Measurements from ENCODE around the gene PPP2R5C. TPM values are rescaled to one million over a fixed set of nuclear protein-coding genes. Genes with fewer than 3 reads are reported as not detected.

The PPP2R5C gene
- total RNA-seq, 1 experiment from 2014 or later = 93.0 TPM

GRCh38 chr14:101763941-101764709, 2.6 kb downstream of the PPP2R5C start:
- H2BK120ac ChIP-seq (ENCODE audit: low read depth, low read length, poor library complexity, severe bottlenecking) = no peak overlapping the region
- no peak overlapping the region for H3K14ac ChIP-seq (ENCODE audit: insufficient read depth, low read length)
- no peaks in the 10 kb centered on the region for H3K79me2 ChIP-seq (ENCODE audit: insufficient read depth, low read length)
- no peak overlapping the region for H3K27ac ChIP-seq (ENCODE audit: insufficient read length, low read depth, low read length)
- H3K4me1 Mint-ChIP-seq = peaks cover 11% of the 10 kb centered on the region in 2 experiments
- H4K8ac ChIP-seq (replicated peaks; ENCODE audit: insufficient read length, low read depth, low read length) = no peak overlapping the region
- H3K56ac ChIP-seq (ENCODE audit: insufficient read length, low read depth, low read length) = no peak overlapping the region
- H3K9me3 ChIP-seq (ENCODE audit: control insufficient read depth, low read depth, low read length) = no peaks in the 10 kb centered on the region
- peaks cover 20% of the 10 kb centered on the region for H3K27me3 Mint-ChIP-seq (ENCODE audit: low read depth)
- no peak overlapping the region for H2BK5ac ChIP-seq (ENCODE audit: insufficient read length, low read length)
- peaks cover 0 to 8% (median 6%) of the 10 kb centered on the region in 3 experiments; a peak in 3 of 7 replicates for H3K36me3 Mint-ChIP-seq (ENCODE audit: insufficient read depth in 1 of 3, low read depth in 3 of 3)
- peaks cover 8% of the 10 kb centered on the region for H3K23me2 ChIP-seq (ENCODE audit: insufficient read length, low read depth, low read length, poor library complexity, severe bottlenecking)
- H3K27me3 ChIP-seq (ENCODE audit: insufficient read depth, low read length) = peaks cover 2% of the 10 kb centered on the region; the same call in 1 of the 2 replicates
- no peaks in the 10 kb centered on the region for H4K20me1 ChIP-seq (ENCODE audit: control insufficient read depth, insufficient read depth, insufficient read length)
- no peaks in the 10 kb centered on the region for H3K9me3 Mint-ChIP-seq
- H2AK5ac ChIP-seq (ENCODE audit: insufficient read length, low read length) = no peak overlapping the region
- WGBS (ENCODE audit: extremely low coverage, insufficient read length, low lambda C conversion rate) = no CpG with 5 or more reads among the region's 10 CpGs
- no peak overlapping the region for H3K4ac ChIP-seq (ENCODE audit: low read depth, low read length)
- no peak overlapping the region for H3K27ac Mint-ChIP-seq
- TF ChIP-seq CTCF (conservative IDR thresholded peaks at IDR 0.05) = no peak
- H2BK12ac ChIP-seq (ENCODE audit: insufficient read length, low read depth, low read length) = no peak overlapping the region
- no peak overlapping the region for H3K4me2 ChIP-seq (ENCODE audit: insufficient read depth, insufficient read length, low read length)
- no peak overlapping the region for H4K91ac ChIP-seq (ENCODE audit: insufficient read length, low read depth, low read length)
- no peak overlapping the region for H3K23ac ChIP-seq (ENCODE audit: insufficient read length, low read depth, low read length)
- H2BK15ac ChIP-seq (ENCODE audit: low read depth, low read length) = no peak overlapping the region
- H2AFZ ChIP-seq (ENCODE audit: low read length) = no peak overlapping the region
- H4K5ac ChIP-seq (ENCODE audit: insufficient read length, low read depth, low read length) = no peak overlapping the region
- no peaks in the 10 kb centered on the region for H3K79me1 ChIP-seq (ENCODE audit: insufficient read depth, low read depth, low read length, poor library complexity, severe bottlenecking)
- no peak overlapping the region for H3K9ac ChIP-seq (ENCODE audit: extremely low read depth, insufficient read length, low read length)
- H3K4me1 ChIP-seq (ENCODE audit: insufficient read depth, low read length) = no peaks in the 10 kb centered on the region
- no peak overlapping the region for H3K18ac ChIP-seq (ENCODE audit: insufficient read length, low read depth, low read length)
- peak overlapping the region in 1 of 2 experiments; percentile 63; a peak in 2 of 5 replicates for H3K4me3 Mint-ChIP-seq
- DNase-seq = no peak
- no peak overlapping the region for H2BK20ac ChIP-seq (ENCODE audit: low read depth, low read length, poor library complexity, severe bottlenecking)
- H3T11ph ChIP-seq (ENCODE audit: low read length) = no peak overlapping the region
